ENCODE measurements around the gene DOCK4.

- no peak for TF ChIP-seq POLR2A (IDR thresholded peaks at IDR 0.05)
- TF ChIP-seq CTCF (IDR thresholded peaks at IDR 0.05) = no peak
Measured at GRCh38 chr7:112138325-112138852, 67.8 kb downstream of the DOCK4 start.
